KOPT-K1 (cell line): ENCODE measurements around the gene POLR1A.

Experiments
- H3K27ac ChIP-seq: fragments of 200-600 bp; sonication (generic); 2 replicates; pipeline ENCODE4 v1.5.1; 2016; ENCODE audit warnings: antibody characterized with exemption, mild to moderate bottlenecking, low read depth, low read length; ENCODE audit not compliant: poor library complexity, severe bottlenecking
- H3K36me3 ChIP-seq: fragments of 200-600 bp; sonication (generic); 2 replicates; pipeline ENCODE4 v1.5.1; 2017; ENCODE audit warnings: antibody characterized with exemption, mild to moderate bottlenecking, low read length, moderate library complexity; ENCODE audit not compliant: insufficient read depth
- H3K9me3 ChIP-seq: fragments of 200-600 bp; sonication (generic); 2 replicates; pipeline ENCODE4 v1.5.1; 2017; ENCODE audit warnings: antibody characterized with exemption, low read length, mild to moderate bottlenecking; ENCODE audit not compliant: insufficient read depth, poor library complexity, severe bottlenecking

Gene POLR1A

GRCh38 chr2:86039178-86039962, 66.3 kb downstream of the POLR1A start:
- Histone ChIP-seq H3K9me3 (no peaks in the 10 kb centered on the region), H3K27ac (peak overlapping the region; percentile 94), H3K36me3 (peaks cover 62% of the 10 kb centered on the region)

- H3K36me3 ChIP-seq = peaks cover 62% of the 10 kb centered on the region
- peak overlapping the region; percentile 94 for H3K27ac ChIP-seq
- no peaks in the 10 kb centered on the region for H3K9me3 ChIP-seq
Measured at GRCh38 chr2:86038291-86039081, 67.2 kb downstream of the POLR1A start.

- Histone ChIP-seq H3K36me3 (peaks cover 62% of the 10 kb centered on the region), H3K9me3 (no peaks in the 10 kb centered on the region), H3K27ac (peak overlapping the region; percentile 94)
Measured at GRCh38 chr2:86037795-86038192, 67.9 kb downstream of the POLR1A start.

GRCh38 chr2:86037141-86037794, 68.4 kb downstream of the POLR1A start:
- H3K36me3 ChIP-seq = peaks cover 62% of the 10 kb centered on the region
- H3K9me3 ChIP-seq = no peaks in the 10 kb centered on the region
- peak overlapping the region; percentile 94 for H3K27ac ChIP-seq

- Histone ChIP-seq H3K9me3 (no peaks in the 10 kb centered on the region), H3K36me3 (peaks cover 62% of the 10 kb centered on the region), H3K27ac (peak overlapping the region; percentile 94)
Measured at GRCh38 chr2:86036669-86037138, 69.0 kb downstream of the POLR1A start.

GRCh38 chr2:86035883-86036668, 69.6 kb downstream of the POLR1A start:
- peak overlapping the region; percentile 94 for H3K27ac ChIP-seq

GRCh38 chr2:86035376-86035882, 70.3 kb downstream of the POLR1A start:
- H3K9me3 ChIP-seq = no peaks in the 10 kb centered on the region
- peak overlapping the region; percentile 94 for H3K27ac ChIP-seq
- peaks cover 62% of the 10 kb centered on the region for H3K36me3 ChIP-seq

More at GRCh38 chr2:86035883-86036668, 69.6 kb downstream of the POLR1A start:
- no peaks in the 10 kb centered on the region for H3K9me3 ChIP-seq
- peaks cover 62% of the 10 kb centered on the region for H3K36me3 ChIP-seq

- Histone ChIP-seq H3K27ac (peak overlapping the region; percentile 94), H3K36me3 (peaks cover 63% of the 10 kb centered on the region)
Measured at GRCh38 chr2:86033751-86034692, 71.7 kb downstream of the POLR1A start.

GRCh38 chr2:86032861-86033595, 72.7 kb downstream of the POLR1A start:
- Histone ChIP-seq H3K9me3 (no peaks in the 10 kb centered on the region), H3K27ac (peak overlapping the region; percentile 94), H3K36me3 (peaks cover 73% of the 10 kb centered on the region)

More at GRCh38 chr2:86033751-86034692, 71.7 kb downstream of the POLR1A start:
- H3K9me3 ChIP-seq = no peaks in the 10 kb centered on the region

- Histone ChIP-seq H3K36me3 (peaks cover 80% of the 10 kb centered on the region), H3K9me3 (no peaks in the 10 kb centered on the region)
Measured at GRCh38 chr2:86031606-86032005, 74.1 kb downstream of the POLR1A start.

GRCh38 chr2:86031151-86031550, 74.5 kb downstream of the POLR1A start:
- Histone ChIP-seq H3K9me3 (no peaks in the 10 kb centered on the region), H3K27ac (no peak overlapping the region), H3K36me3 (peaks cover 84% of the 10 kb centered on the region)

More at GRCh38 chr2:86031606-86032005, 74.1 kb downstream of the POLR1A start:
- H3K27ac ChIP-seq = no peak overlapping the region

- H3K27ac ChIP-seq = no peak overlapping the region
- H3K9me3 ChIP-seq = no peaks in the 10 kb centered on the region
- H3K36me3 ChIP-seq = peaks cover 97% of the 10 kb centered on the region
Measured at GRCh38 chr2:86029873-86030272, 75.8 kb downstream of the POLR1A start.
